Neuronal stem cell (in vitro differentiated cells): ENCODE measurements around the gene ADAP2.
"Not testable (repeated sequence)": the region's sequence is repeated elsewhere in the genome, so short reads cannot be mapped to it uniquely, and the experiment has no call there.

Experiments
- DNase-seq: peaks from one replicate; pipeline ENCODE4 v3.0.0-alpha.2; 2013; ENCODE audit warnings: low spot score
- H2AFZ ChIP-seq: one replicate; pipeline ENCODE4 v1.6.1; 2013; ENCODE audit warnings: mild to moderate bottlenecking, low read length, inconsistent platforms
- H2AK5ac ChIP-seq: 2 replicates; pipeline ENCODE4 v1.6.1; 2013; ENCODE audit warnings: low read depth, mild to moderate bottlenecking, inconsistent platforms, low read length, moderate library complexity, mixed read lengths
- H2BK120ac ChIP-seq: 2 replicates; pipeline ENCODE4 v1.6.1; 2013; ENCODE audit warnings: low read depth, mild to moderate bottlenecking, inconsistent platforms, low read length, moderate library complexity, mixed read lengths
- H2BK12ac ChIP-seq: one replicate; pipeline ENCODE4 v1.6.1; 2013; ENCODE audit warnings: low read length, inconsistent platforms
- H2BK15ac ChIP-seq: 2 replicates; pipeline ENCODE4 v1.6.1; 2013; ENCODE audit warnings: mild to moderate bottlenecking, low read length, inconsistent platforms, mixed read lengths
- H2BK5ac ChIP-seq: one replicate; pipeline ENCODE4 v1.6.1; 2013; ENCODE audit warnings: inconsistent platforms, mild to moderate bottlenecking, low read length, moderate library complexity
- H3K14ac ChIP-seq: one replicate; pipeline ENCODE4 v1.6.1; 2013; ENCODE audit warnings: low read length, inconsistent platforms
- H3K18ac ChIP-seq: 2 replicates; pipeline ENCODE4 v1.6.1; 2013; ENCODE audit warnings: low read length, inconsistent platforms
- H3K23ac ChIP-seq: 2 replicates; pipeline ENCODE4 v1.6.1; 2013; ENCODE audit warnings: low read depth, mild to moderate bottlenecking, mixed read lengths, low read length, inconsistent platforms; ENCODE audit not compliant: poor library complexity
- H3K27ac ChIP-seq: replicated peaks from 3 replicates; pipeline ENCODE4 v1.5.1; 2013; ENCODE audit warnings: low read length, inconsistent platforms
- H3K27me3 ChIP-seq, 3 experiments: 2 replicates each; pipeline ENCODE4 v1.6.1; 2013; ENCODE audit warnings: low read length in 3 of 3, mild to moderate bottlenecking in 2 of 3, inconsistent platforms in 1 of 3, low read depth in 1 of 3, mixed read lengths in 1 of 3, moderate library complexity in 1 of 3; ENCODE audit not compliant: control insufficient read depth in 3 of 3, insufficient read depth in 3 of 3
- H3K36me3 ChIP-seq, 2 donors: replicated peaks in 1 of 2; 2 replicates each; pipeline ENCODE4 v1.6.1; 2013; ENCODE audit warnings: low read length in 2 of 2; ENCODE audit not compliant: control insufficient read depth in 2 of 2, insufficient read depth in 2 of 2
- H3K4ac ChIP-seq: 2 replicates; pipeline ENCODE4 v1.6.1; 2013; ENCODE audit warnings: inconsistent platforms, mild to moderate bottlenecking, low read length, moderate library complexity
- H3K4me1 ChIP-seq, 2 donors: 1 replicate in 1 of 2; 2 replicates in 1 of 2; pipeline ENCODE4 v1.6.1; 2013; ENCODE audit warnings: low read length in 2 of 2, low read depth in 1 of 2; ENCODE audit not compliant: control insufficient read depth in 2 of 2, insufficient read depth in 1 of 2
- H3K4me2 ChIP-seq: one replicate; pipeline ENCODE4 v1.6.1; 2013; ENCODE audit warnings: mild to moderate bottlenecking, low read length, inconsistent platforms; ENCODE audit not compliant: insufficient read depth, poor library complexity, severe bottlenecking
- H3K4me3 ChIP-seq, 2 donors: 2 replicates each; pipeline ENCODE4 v1.5.1; 2013; ENCODE audit warnings: low read length in 2 of 2, mild to moderate bottlenecking in 2 of 2, inconsistent platforms in 1 of 2, moderate library complexity in 1 of 2
- H3K79me1 ChIP-seq: one replicate; pipeline ENCODE4 v1.6.1; 2013; ENCODE audit warnings: low read depth, mild to moderate bottlenecking, inconsistent platforms, low read length, moderate library complexity
- H3K9ac ChIP-seq: one replicate; pipeline ENCODE4 v1.6.1; 2013; ENCODE audit warnings: mild to moderate bottlenecking, low read depth, low read length, inconsistent platforms; ENCODE audit not compliant: poor library complexity
- H3K9me3 ChIP-seq, 2 donors: replicated peaks in 1 of 2; 2 replicates each; pipeline versions ENCODE3 to v1.6.1; 2013; ENCODE audit warnings: low read length in 2 of 2, mild to moderate bottlenecking in 2 of 2, inconsistent platforms in 1 of 2, low read depth in 1 of 2, mixed read lengths in 1 of 2, moderate library complexity in 1 of 2; ENCODE audit not compliant: control insufficient read depth in 2 of 2, insufficient read depth in 1 of 2
- H4K8ac ChIP-seq: one replicate; pipeline ENCODE4 v1.6.1; 2013; ENCODE audit warnings: low read depth, mild to moderate bottlenecking, inconsistent platforms, low read length, moderate library complexity
- H4K91ac ChIP-seq: one replicate; pipeline ENCODE4 v1.6.1; 2013; ENCODE audit warnings: low read length, low read depth, mild to moderate bottlenecking, inconsistent platforms; ENCODE audit not compliant: poor library complexity
- WGBS, 2 donors: extraction: QIAGEN DNeasy Blood & Tissue Kit; methylation state at CpG; one replicate each; pipeline ENCODE4 v1.1.7; 2013; ENCODE audit warnings: missing lambda C conversion rate in 2 of 2, mixed read lengths in 1 of 2; ENCODE audit not compliant: insufficient read length in 2 of 2, insufficient replicate concordance in 1 of 2; ENCODE audit errors: extremely low coverage in 2 of 2; 5-methylcytosine and 5-hydroxymethylcytosine counted together

The ADAP2 gene

GRCh38 chr17:30958187-30958586 lies 36.4 kb downstream of the ADAP2 start:
- Histone ChIP-seq H3K36me3 (no peaks in the 10 kb centered on the region), H2BK120ac (no peak overlapping the region), H3K4me1 (peaks cover 8 to 11% of the 10 kb centered on the region in 2 donors), H3K18ac (no peak overlapping the region), H3K14ac (no peak overlapping the region), H3K4me3 (no peak overlapping the region), H3K9me3 (no peaks in the 10 kb centered on the region), H2BK5ac (no peak overlapping the region), H3K27ac (no peak overlapping the region), H3K23ac (no peak overlapping the region), H2BK15ac (no peak overlapping the region), H2AK5ac (no peak overlapping the region), H3K9ac (no peak overlapping the region), H2AFZ (no peak overlapping the region), H4K8ac (no peak overlapping the region), H3K27me3 (peaks cover 0 to 2% (median 0%) of the 10 kb centered on the region in 3 experiments), H3K79me1 (no peaks in the 10 kb centered on the region), H2BK12ac (no peak overlapping the region), H3K4me2 (no peak overlapping the region), H4K91ac (no peak overlapping the region), H3K4ac (no peak overlapping the region)
- DNase-seq = no peak
- no CpG with 5 or more reads among the region's 7 CpGs for WGBS, 2 donors

GRCh38 chr17:30961209-30962188 lies 39.8 kb downstream of the ADAP2 start:
- no peak overlapping the region for H3K23ac ChIP-seq
- no peak overlapping the region for H2AFZ ChIP-seq
- no peak overlapping the region for H2BK120ac ChIP-seq
- H3K4ac ChIP-seq = no peak overlapping the region
- H3K14ac ChIP-seq = no peak overlapping the region
- no peak overlapping the region for H3K18ac ChIP-seq
- H3K4me3 ChIP-seq = no peak overlapping the region
- no peak overlapping the region for H4K91ac ChIP-seq
- peaks cover 4 to 8% of the 10 kb centered on the region in 2 donors for H3K4me1 ChIP-seq
- no peaks in the 10 kb centered on the region for H3K9me3 ChIP-seq
- H3K79me1 ChIP-seq = no peaks in the 10 kb centered on the region
- no peaks in the 10 kb centered on the region for H3K27me3 ChIP-seq
- WGBS, 2 donors = no CpG with 5 or more reads among the region's 9 CpGs
- H2BK15ac ChIP-seq = no peak overlapping the region
- H3K36me3 ChIP-seq = no peaks in the 10 kb centered on the region
- H3K9ac ChIP-seq = no peak overlapping the region
- no peak overlapping the region for H3K4me2 ChIP-seq
- H2AK5ac ChIP-seq = no peak overlapping the region
- H2BK5ac ChIP-seq = no peak overlapping the region
- no peak overlapping the region for H2BK12ac ChIP-seq
- H3K27ac ChIP-seq = no peak overlapping the region
- no peak overlapping the region for H4K8ac ChIP-seq
- DNase-seq = no peak

DNA sequence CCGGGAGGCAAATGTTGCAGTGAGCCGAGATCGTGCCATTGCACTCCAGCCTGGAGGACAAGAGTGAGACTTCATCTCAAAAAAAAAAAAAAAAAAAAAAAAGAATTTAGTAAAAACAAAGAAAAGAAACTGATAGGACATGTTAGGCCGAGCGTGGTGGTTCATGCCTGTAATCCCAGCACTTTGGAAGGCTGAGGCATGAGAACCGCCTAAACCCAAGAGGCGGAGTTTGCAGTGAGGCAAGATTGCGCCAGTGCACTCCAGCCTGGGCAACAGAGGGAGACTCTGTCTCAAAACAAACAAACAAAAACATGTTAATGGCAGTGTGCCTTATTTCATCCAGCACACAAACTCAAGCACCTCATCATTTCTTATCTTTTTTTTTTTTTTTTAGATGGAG lies 42.6 kb downstream of the ADAP2 start:
- WGBS, 2 donors = no CpG with 5 or more reads among the region's 8 CpGs
- not testable (repeated sequence) for H3K14ac ChIP-seq, H3K18ac ChIP-seq, H2AFZ ChIP-seq, H3K4me1 ChIP-seq, DNase-seq, H2BK15ac ChIP-seq, H2AK5ac ChIP-seq, H3K27ac ChIP-seq, H3K4me2 ChIP-seq, H2BK5ac ChIP-seq, H3K36me3 ChIP-seq, H4K91ac ChIP-seq, H3K9ac ChIP-seq, H3K79me1 ChIP-seq, H3K23ac ChIP-seq, H2BK120ac ChIP-seq, H4K8ac ChIP-seq, H2BK12ac ChIP-seq, H3K4me3 ChIP-seq, H3K9me3 ChIP-seq, H3K4ac ChIP-seq, H3K27me3 ChIP-seq

DNA sequence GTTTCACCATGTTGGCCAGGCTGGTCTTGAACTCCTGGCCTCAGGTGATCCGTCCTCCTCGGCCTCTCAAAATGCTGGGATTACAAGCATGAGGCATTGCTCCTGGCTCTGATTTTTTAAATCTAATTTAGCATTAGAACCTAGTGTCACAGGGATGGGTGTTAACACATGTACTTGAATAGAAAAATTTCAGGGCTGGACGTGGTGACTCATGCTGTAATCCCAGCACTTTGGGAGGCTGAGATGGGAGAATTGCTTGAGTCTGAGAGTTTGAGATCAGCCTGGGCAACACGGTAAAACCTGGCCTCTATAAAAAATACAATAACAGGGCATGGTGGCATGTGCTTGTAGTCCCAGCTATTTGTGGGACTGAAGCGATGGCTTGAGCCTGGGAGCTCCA lies 43.1 kb downstream of the ADAP2 start:
- H3K14ac ChIP-seq = no peak overlapping the region
- DNase-seq = no peak
- no CpG with 5 or more reads among the region's 5 CpGs for WGBS, 2 donors
- H3K27me3 ChIP-seq = peaks cover 0 to 4% (median 0%) of the 10 kb centered on the region in 3 experiments
- no peak overlapping the region for H2BK15ac ChIP-seq
- no peak overlapping the region for H3K27ac ChIP-seq
- H3K9me3 ChIP-seq = no peaks in the 10 kb centered on the region
- no peak overlapping the region for H2BK120ac ChIP-seq
- no peak overlapping the region for H3K18ac ChIP-seq
- no peak overlapping the region for H3K4me2 ChIP-seq
- H3K4ac ChIP-seq = no peak overlapping the region
- H4K91ac ChIP-seq = no peak overlapping the region
- no peaks in the 10 kb centered on the region for H3K79me1 ChIP-seq
- no peak overlapping the region for H2BK5ac ChIP-seq
- H2AK5ac ChIP-seq = no peak overlapping the region
- H3K4me1 ChIP-seq = peaks cover 2 to 5% of the 10 kb centered on the region in 2 donors
- no peak overlapping the region for H3K9ac ChIP-seq
- H3K4me3 ChIP-seq = no peak overlapping the region
- H3K36me3 ChIP-seq = no peaks in the 10 kb centered on the region
- no peak overlapping the region for H3K23ac ChIP-seq
- H2AFZ ChIP-seq = no peak overlapping the region
- H4K8ac ChIP-seq = no peak overlapping the region
- H2BK12ac ChIP-seq = no peak overlapping the region
